ENCODE data around the gene CAMK2A. TPM values are rescaled to one million over a fixed set of nuclear protein-coding genes. Genes with fewer than 3 reads are reported as not detected.

Gene CAMK2A
- total RNA-seq, 6 experiments from 2014 or later, result 0.10 to 0.26 (median 0.23) TPM; not detected in 3

- Histone ChIP-seq H3K36me3 (no peaks in the 10 kb centered on the region), H3K9me3 (no peaks in the 10 kb centered on the region), H3K27me3 (no peaks in the 10 kb centered on the region), H3K27ac (no peak overlapping the region), H3K4me1 (peaks cover 0 to 3% (median 0%) of the 10 kb centered on the region in 4 donors), H3K4me3 (no peak overlapping the region)
- WGBS (ENCODE audit: insufficient coverage, low coverage, low lambda C conversion rate, missing lambda C conversion rate), result 86% methylated on average over 4 of the region's 10 CpGs
- intact Hi-C loops (cut with DNase I), result no loop called here
- TF ChIP-seq CTCF (IDR thresholded peaks at IDR 0.05) (no peak), POLR2A (IDR thresholded peaks at IDR 0.05) (no peak)
- ATAC-seq (no peak), DNase-seq (no peak)
Measured at GRCh38 chr5:150238646-150239045, 50.9 kb downstream of the CAMK2A start.

GRCh38 chr5:150236981-150237754 is 52.4 kb downstream of the CAMK2A start:
- Histone ChIP-seq H3K4me1 (peaks cover 0 to 3% (median 0%) of the 10 kb centered on the region in 4 donors), H3K4me3 (no peak overlapping the region), H3K27ac (no peak overlapping the region), H3K27me3 (no peaks in the 10 kb centered on the region), H3K36me3 (no peaks in the 10 kb centered on the region), H3K9me3 (no peaks in the 10 kb centered on the region)
- no peak for ATAC-seq
- intact Hi-C loops (cut with DNase I), result no loop called here
- no peak for DNase-seq
- no peak for TF ChIP-seq CTCF (IDR thresholded peaks at IDR 0.05)
- no peak for TF ChIP-seq POLR2A (IDR thresholded peaks at IDR 0.05)
- WGBS (ENCODE audit: insufficient coverage, low coverage, low lambda C conversion rate, missing lambda C conversion rate), result 72% methylated on average over 9 of the region's 15 CpGs

- WGBS (ENCODE audit: insufficient coverage, low coverage, low lambda C conversion rate, missing lambda C conversion rate), result 80% methylated on average over 2 of the region's 2 CpGs
- Histone ChIP-seq H3K36me3 (no peaks in the 10 kb centered on the region), H3K4me3 (no peak overlapping the region), H3K9me3 (no peaks in the 10 kb centered on the region), H3K27ac (no peak overlapping the region), H3K4me1 (peaks cover 0 to 3% (median 0%) of the 10 kb centered on the region in 4 donors), H3K27me3 (no peaks in the 10 kb centered on the region)
- intact Hi-C loops (cut with DNase I), result no loop called here
- TF ChIP-seq CTCF (IDR thresholded peaks at IDR 0.05) (no peak), POLR2A (IDR thresholded peaks at IDR 0.05) (no peak)
- ATAC-seq, result no peak
- DNase-seq, result no peak
Measured at GRCh38 chr5:150236313-150236712, 53.3 kb downstream of the CAMK2A start.

- TF ChIP-seq CTCF (IDR thresholded peaks at IDR 0.05), result no peak
- TF ChIP-seq POLR2A (IDR thresholded peaks at IDR 0.05), result no peak
- peaks cover 0 to 3% (median 0%) of the 10 kb centered on the region in 4 donors for H3K4me1 ChIP-seq
- WGBS (ENCODE audit: insufficient coverage, low coverage, low lambda C conversion rate, missing lambda C conversion rate), result 79% methylated on average over 4 of the region's 5 CpGs
- no peaks in the 10 kb centered on the region for H3K27me3 ChIP-seq
- DNase-seq (no peak), ATAC-seq (no peak)
- intact Hi-C loops (cut with DNase I), result no loop called here
- H3K9me3 ChIP-seq, result no peaks in the 10 kb centered on the region
- H3K4me3 ChIP-seq, result no peak overlapping the region
- H3K27ac ChIP-seq, result no peak overlapping the region
- H3K36me3 ChIP-seq, result no peaks in the 10 kb centered on the region
Measured at GRCh38 chr5:150235500-150235854, 54.1 kb downstream of the CAMK2A start.
